Vagina (tissue), 2 donors: ENCODE results near the gene MAP1LC3C. TPM values are rescaled to one million over a fixed set of nuclear protein-coding genes. Genes with fewer than 3 reads are reported as not detected.
"Not testable (repeated sequence)": the region's sequence is repeated elsewhere in the genome, so short reads cannot be mapped to it uniquely, and the experiment has no call there.

Source experiments
- DNase-seq, 2 donors: peaks; one replicate each; pipeline ENCODE4 v3.0.0-alpha.2; 2017; ENCODE audit errors: extremely low spot score in 2 of 2
- H3K27ac ChIP-seq: fragments of 200-600 bp; sonication (generic); one replicate; pipeline ENCODE4 v1.5.1; 2019
- H3K27me3 ChIP-seq: fragments of 200-600 bp; sonication (generic); one replicate; pipeline ENCODE4 v1.5.1; 2019
- H3K36me3 ChIP-seq, 2 donors: fragments of 200-600 bp; sonication (generic); one replicate each; pipeline ENCODE4 v1.5.1; 2017 to 2019
- H3K4me1 ChIP-seq: fragments of 200-600 bp; sonication (generic); one replicate; pipeline ENCODE4 v1.5.1; 2019
- H3K4me3 ChIP-seq, 2 donors: fragments of 200-600 bp; sonication (generic); 1 replicate in 1 of 2; 2 replicates in 1 of 2; pipeline ENCODE4 v1.5.1; 2016 to 2019
- H3K9me3 ChIP-seq: fragments of 200-600 bp; sonication (generic); one replicate; pipeline ENCODE4 v1.5.1; 2019
- CTCF ChIP-seq, 3 experiments: fragments of 450-650 bp in 2 of 3; fragments of 200-600 bp in 1 of 3; sonication (generic) in 1 of 3; IDR thresholded peaks; one replicate each; pipeline ENCODE4 v1.5.1; 2017 to 2019; ENCODE audit warnings: antibody characterized with exemption in 3 of 3, mild to moderate bottlenecking in 2 of 3, moderate library complexity in 2 of 3
- POLR2A ChIP-seq, 2 donors: fragments of 450-650 bp; IDR thresholded peaks; one replicate each; pipeline ENCODE4 v1.6.1; 2017; ENCODE audit warnings: antibody characterized with exemption in 2 of 2, mild to moderate bottlenecking in 2 of 2, moderate library complexity in 2 of 2
- POLR2AphosphoS5 ChIP-seq, 2 donors: sonication (generic); formaldehyde crosslinking; IDR thresholded peaks; one replicate each; pipeline ENCODE4 v1.9.0; 2017; ENCODE audit warnings: antibody characterized with exemption in 2 of 2, mild to moderate bottlenecking in 2 of 2, low read depth in 1 of 2; ENCODE audit not compliant: insufficient read depth in 1 of 2
- intact Hi-C: fragments of 100-400 bp; cut with DNase I; formaldehyde crosslinking; loops from one replicate; pipeline ENCODE4 v1.15.1; 2023
- total RNA-seq: library from RNA; depleted of rRNA; stranded (reverse); fragments of >200 nt; gene quantifications from one replicate; pipeline ENCODE4 v1.2.3, GENCODE V29; 2016

Gene MAP1LC3C
- total RNA-seq, 1 donor from 2014 or later, result 1.2 TPM

- Histone ChIP-seq H3K27me3 (no peaks in the 10 kb centered on the region), H3K4me3 (no peak overlapping the region), H3K4me1 (peaks cover 3% of the 10 kb centered on the region), H3K9me3 (no peaks in the 10 kb centered on the region), H3K27ac (no peak overlapping the region), H3K36me3 (no peaks in the 10 kb centered on the region)
- TF ChIP-seq POLR2A (IDR thresholded peaks at IDR 0.05), result no peak
- no peak for TF ChIP-seq CTCF (IDR thresholded peaks at IDR 0.05)
- TF ChIP-seq POLR2AphosphoS5 (IDR thresholded peaks at IDR 0.05; ENCODE audit: insufficient read depth in 1 of 2, low read depth in 1 of 2), result no peak
- no peak for DNase-seq
- intact Hi-C loops, result no loop called here
These were observed 4.7 kb downstream of the MAP1LC3C start for GRCh38 chr1:241994171-241994570.

DNA sequence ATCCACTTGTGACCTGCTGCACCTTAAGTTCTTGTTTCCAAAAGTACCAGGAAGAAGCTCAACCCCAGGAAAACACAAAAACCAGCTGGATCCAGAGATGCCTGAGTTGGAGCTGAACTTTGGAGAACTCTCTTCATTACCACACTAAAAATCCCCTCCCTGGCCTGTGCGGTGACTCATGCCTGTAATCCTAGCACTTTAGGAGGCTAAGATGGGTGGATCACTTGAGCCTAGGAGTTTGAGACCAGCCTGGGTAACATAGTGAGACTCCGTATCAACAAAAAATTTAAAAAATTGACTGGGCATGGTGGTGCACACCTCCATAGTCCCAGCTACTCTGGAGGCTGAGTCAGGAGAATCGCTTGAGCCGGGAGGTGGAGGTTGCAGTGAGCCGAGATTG, 6.2 kb downstream of the MAP1LC3C start:
- no peak overlapping the region for H3K4me3 ChIP-seq
- H3K27me3 ChIP-seq, result no peaks in the 10 kb centered on the region
- H3K36me3 ChIP-seq, result no peaks in the 10 kb centered on the region
- no peak overlapping the region for H3K27ac ChIP-seq
- H3K4me1 ChIP-seq, result peaks cover 12% of the 10 kb centered on the region
- intact Hi-C loops, result no loop called here
- H3K9me3 ChIP-seq, result no peaks in the 10 kb centered on the region
- no peak for DNase-seq
- no peak for TF ChIP-seq CTCF (IDR thresholded peaks at IDR 0.05)
- no peak for TF ChIP-seq POLR2AphosphoS5 (IDR thresholded peaks at IDR 0.05; ENCODE audit: insufficient read depth in 1 of 2, low read depth in 1 of 2)
- no peak for TF ChIP-seq POLR2A (IDR thresholded peaks at IDR 0.05)

DNA sequence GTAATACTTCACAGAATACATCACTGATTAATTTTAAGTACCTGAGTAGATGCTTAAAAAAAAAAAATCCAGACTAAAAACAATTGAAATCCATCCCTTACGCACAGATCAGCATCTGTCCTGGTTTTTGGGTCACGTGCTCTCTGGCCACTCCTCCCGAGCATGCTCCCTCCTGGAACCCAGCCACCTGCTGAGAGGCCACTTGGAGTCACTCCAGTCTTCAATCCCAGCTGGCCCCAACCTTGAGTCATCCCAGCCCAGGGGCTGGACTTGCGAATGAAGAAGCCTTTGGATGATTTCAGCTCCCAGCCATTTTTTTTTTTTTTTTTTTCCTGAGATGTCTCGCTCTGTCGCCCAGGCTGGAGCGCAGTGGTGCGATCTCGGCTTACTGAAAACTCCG, 8.9 kb downstream of the MAP1LC3C start:
- peak in 1 of 2 donors; percentile 93 for DNase-seq
- intact Hi-C loops, result no loop called here
- Histone ChIP-seq H3K36me3 (no peaks in the 10 kb centered on the region), H3K9me3 (no peaks in the 10 kb centered on the region), H3K27ac (no peak overlapping the region), H3K4me1 (peaks cover 12% of the 10 kb centered on the region), H3K4me3 (no peak overlapping the region), H3K27me3 (no peaks in the 10 kb centered on the region)
- TF ChIP-seq CTCF (IDR thresholded peaks at IDR 0.05) (no peak), POLR2A (IDR thresholded peaks at IDR 0.05) (no peak), POLR2AphosphoS5 (IDR thresholded peaks at IDR 0.05; ENCODE audit: insufficient read depth in 1 of 2, low read depth in 1 of 2) (peak in 1 of 2 donors; percentile 19)

GRCh38 chr1:241988389-241988930, 10.4 kb downstream of the MAP1LC3C start:
- H3K9me3 ChIP-seq, H3K27me3 ChIP-seq, H3K4me3 ChIP-seq, intact Hi-C loops, H3K27ac ChIP-seq, DNase-seq, H3K36me3 ChIP-seq: not testable (repeated sequence)
- peaks cover 12% of the 10 kb centered on the region for H3K4me1 ChIP-seq

- no peaks in the 10 kb centered on the region for H3K36me3 ChIP-seq
- no peaks in the 10 kb centered on the region for H3K27me3 ChIP-seq
- no peak overlapping the region for H3K27ac ChIP-seq
- H3K4me3 ChIP-seq, result no peak overlapping the region
- H3K4me1 ChIP-seq, result peaks cover 12% of the 10 kb centered on the region
- H3K9me3 ChIP-seq, result no peaks in the 10 kb centered on the region
- no peak for TF ChIP-seq CTCF (IDR thresholded peaks at IDR 0.05)
- no peak for TF ChIP-seq POLR2AphosphoS5 (IDR thresholded peaks at IDR 0.05; ENCODE audit: insufficient read depth in 1 of 2, low read depth in 1 of 2)
- DNase-seq, result no peak
- intact Hi-C loops, result no loop called here
These were observed 13.1 kb downstream of the MAP1LC3C start for GRCh38 chr1:241985787-241986186.
